Prostate gland (tissue), 2 donors: ENCODE measurements around the gene PLTP. TPM values are rescaled to one million over a fixed set of nuclear protein-coding genes. Genes with fewer than 3 reads are reported as not detected.

Source experiments
- DNase-seq: peaks from one replicate; pipeline ENCODE4 v3.0.0-alpha.2; 2019; ENCODE audit warnings: low spot score
- H3K27ac ChIP-seq, 2 donors: fragments of 200-600 bp; sonication (generic); 2 replicates each; pipeline ENCODE4 v1.5.1; 2017 to 2019
- H3K27me3 ChIP-seq: fragments of 200-600 bp; sonication (generic); replicated peaks from 2 replicates; pipeline ENCODE4 v1.5.1; 2019; ENCODE audit not compliant: insufficient read depth
- H3K36me3 ChIP-seq, 2 donors: fragments of 200-600 bp; sonication (generic); 1 replicate in 1 of 2; 2 replicates in 1 of 2; pipeline versions ENCODE4 v1.5.1 to v1.8.1; 2017 to 2019
- H3K4me1 ChIP-seq: fragments of 200-600 bp; sonication (generic); replicated peaks from 2 replicates; pipeline ENCODE4 v1.5.1; 2019
- H3K4me3 ChIP-seq, 2 donors: fragments of 200-600 bp; sonication (generic); 2 replicates each; pipeline ENCODE4 v1.5.1; 2017 to 2019
- H3K9me3 ChIP-seq: fragments of 200-600 bp; sonication (generic); 2 replicates; pipeline ENCODE4 v1.5.1; 2017
- POLR2A ChIP-seq: fragments of 450-650 bp; IDR thresholded peaks from one replicate; pipeline ENCODE4 v1.6.1; 2016; ENCODE audit warnings: antibody characterized with exemption, mild to moderate bottlenecking
- POLR2AphosphoS5 ChIP-seq: sonication (generic); formaldehyde crosslinking; IDR thresholded peaks from one replicate; pipeline ENCODE4 v1.6.1; 2017; ENCODE audit warnings: antibody characterized with exemption
- WGBS: methylation state at CpG from one replicate; pipeline ENCODE4 v1.1.5; 2018; 5-methylcytosine and 5-hydroxymethylcytosine counted together
- intact Hi-C: fragments of 100-400 bp; cut with DNase I; formaldehyde crosslinking; loops from one replicate; pipeline ENCODE4 v1.14.2; 2022
- total RNA-seq, 2 donors: library from RNA; depleted of rRNA; stranded (reverse); fragments of >200 nt; gene quantifications; one replicate each; pipeline ENCODE4 v1.1.0, GENCODE V29; 2016
- TF ChIP-seq, protein P1 (sequence below), 4 experiments: fragments of 200-600 bp in 2 of 4; fragments of 450-650 bp in 2 of 4; sonication (generic) in 2 of 4; IDR thresholded peaks; 1 replicate in 3 of 4; 2 replicates in 1 of 4; pipeline ENCODE4 v1.5.1; 2016 to 2019; ENCODE audit warnings: antibody characterized with exemption in 4 of 4, mild to moderate bottlenecking in 2 of 4, moderate library complexity in 2 of 4

The PLTP gene
- total RNA-seq, 2 donors from 2014 or later, result 29.4 to 101 TPM

GRCh38 chr20:45913116-45913515 is 1.2 kb upstream of the PLTP start:
- TF ChIP-seq POLR2AphosphoS5 (no peak), POLR2A (no peak)
- TF ChIP-seq, protein P1, sequence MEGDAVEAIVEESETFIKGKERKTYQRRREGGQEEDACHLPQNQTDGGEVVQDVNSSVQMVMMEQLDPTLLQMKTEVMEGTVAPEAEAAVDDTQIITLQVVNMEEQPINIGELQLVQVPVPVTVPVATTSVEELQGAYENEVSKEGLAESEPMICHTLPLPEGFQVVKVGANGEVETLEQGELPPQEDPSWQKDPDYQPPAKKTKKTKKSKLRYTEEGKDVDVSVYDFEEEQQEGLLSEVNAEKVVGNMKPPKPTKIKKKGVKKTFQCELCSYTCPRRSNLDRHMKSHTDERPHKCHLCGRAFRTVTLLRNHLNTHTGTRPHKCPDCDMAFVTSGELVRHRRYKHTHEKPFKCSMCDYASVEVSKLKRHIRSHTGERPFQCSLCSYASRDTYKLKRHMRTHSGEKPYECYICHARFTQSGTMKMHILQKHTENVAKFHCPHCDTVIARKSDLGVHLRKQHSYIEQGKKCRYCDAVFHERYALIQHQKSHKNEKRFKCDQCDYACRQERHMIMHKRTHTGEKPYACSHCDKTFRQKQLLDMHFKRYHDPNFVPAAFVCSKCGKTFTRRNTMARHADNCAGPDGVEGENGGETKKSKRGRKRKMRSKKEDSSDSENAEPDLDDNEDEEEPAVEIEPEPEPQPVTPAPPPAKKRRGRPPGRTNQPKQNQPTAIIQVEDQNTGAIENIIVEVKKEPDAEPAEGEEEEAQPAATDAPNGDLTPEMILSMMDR (IDR thresholded peaks at IDR 0.05), result no peak
- Histone ChIP-seq H3K27ac (no peak overlapping the region), H3K36me3 (no peaks in the 10 kb centered on the region), H3K4me1 (no peaks in the 10 kb centered on the region), H3K4me3 (no peak overlapping the region), H3K9me3 (no peaks in the 10 kb centered on the region), H3K27me3 (no peaks in the 10 kb centered on the region)
- WGBS, result 53% methylated on average over 5 of the region's 5 CpGs
- intact Hi-C loops, result no loop called here
- no peak for DNase-seq

- peak overlapping the region; percentile 29 to 32 for H3K4me3 ChIP-seq
- WGBS, result 8% methylated on average over 4 of the region's 4 CpGs
- TF ChIP-seq, protein P1 (IDR thresholded peaks at IDR 0.05), result no peak
- TF ChIP-seq POLR2A, result no peak
- no peak for TF ChIP-seq POLR2AphosphoS5
Measured at GRCh38 chr20:45912344-45912682, 358 bp upstream of the PLTP start.

DNA sequence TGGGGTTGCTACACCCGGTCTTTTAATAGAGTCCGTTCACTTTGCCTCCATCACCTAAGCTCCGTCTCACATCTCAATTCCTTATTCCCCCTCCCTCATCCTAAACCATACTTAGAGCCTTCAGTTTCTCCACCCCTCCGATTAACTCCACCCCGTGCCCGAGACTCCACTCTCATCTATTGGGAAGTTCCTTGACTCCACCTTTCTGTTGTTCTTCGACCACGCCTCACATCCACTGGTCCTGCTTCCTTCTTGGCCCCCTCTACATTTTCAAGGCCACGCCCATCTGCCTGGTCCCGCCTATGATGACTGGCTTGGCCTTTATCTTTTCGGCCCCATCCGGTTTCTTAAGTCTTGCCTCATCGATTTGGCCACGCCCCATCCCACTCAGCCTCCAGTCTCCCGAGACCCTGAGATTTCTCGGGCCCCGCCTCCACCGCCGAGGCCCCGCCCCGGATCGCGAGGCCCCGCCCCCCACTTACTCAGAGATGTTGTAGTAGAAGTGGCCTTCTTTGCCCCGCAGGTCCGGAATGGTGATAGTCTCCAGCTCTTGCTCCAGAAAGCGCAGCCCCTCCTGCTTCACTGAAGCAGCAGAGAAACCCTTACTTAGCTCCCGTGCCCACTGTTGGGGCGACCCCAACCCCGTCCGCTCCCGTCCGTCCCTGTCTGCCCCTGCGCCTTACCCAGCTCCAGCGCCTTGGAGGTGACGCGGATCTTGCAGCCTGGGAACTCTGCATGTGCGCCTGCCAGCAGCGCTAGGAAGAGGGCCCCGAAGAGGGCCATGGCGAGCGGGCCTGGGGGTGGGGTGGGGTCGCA is 1.1 kb downstream of the PLTP start:
- Histone ChIP-seq H3K9me3 (no peaks in the 10 kb centered on the region), H3K4me1 (no peaks in the 10 kb centered on the region), H3K36me3 (no peaks in the 10 kb centered on the region), H3K27ac (peak overlapping the region; percentile 60 to 65), H3K4me3 (peak overlapping the region; percentile 29 to 32), H3K27me3 (no peaks in the 10 kb centered on the region)
- peak; percentile 92 for DNase-seq
- intact Hi-C loops, result loop anchor here (2.0 kb wide), 1 partner anchor 62 kb away; the partner anchor contains the start of gene ZNF335
- WGBS, result 4% methylated on average over 43 of the region's 43 CpGs
- TF ChIP-seq, protein P1 (IDR thresholded peaks at IDR 0.05), result no peak
- TF ChIP-seq POLR2AphosphoS5, result peak; percentile 78
- TF ChIP-seq POLR2A, result peak; percentile 68

More at GRCh38 chr20:45912344-45912682, 358 bp upstream of the PLTP start:
- DNase-seq, result no peak
- H3K4me1 ChIP-seq, result no peaks in the 10 kb centered on the region
- intact Hi-C loops, result no loop called here
- H3K9me3 ChIP-seq, result no peaks in the 10 kb centered on the region
- no peaks in the 10 kb centered on the region for H3K36me3 ChIP-seq
- no peaks in the 10 kb centered on the region for H3K27me3 ChIP-seq
- H3K27ac ChIP-seq, result peak overlapping the region in 1 of 2 donors; percentile 65

- 89% methylated on average over 22 of the region's 22 CpGs for WGBS
- Histone ChIP-seq H3K4me3 (no peak overlapping the region), H3K9me3 (no peaks in the 10 kb centered on the region), H3K36me3 (no peaks in the 10 kb centered on the region), H3K4me1 (no peaks in the 10 kb centered on the region), H3K27ac (no peak overlapping the region), H3K27me3 (no peaks in the 10 kb centered on the region)
- TF ChIP-seq POLR2A (no peak), POLR2AphosphoS5 (no peak)
- TF ChIP-seq, protein P1 (IDR thresholded peaks at IDR 0.05), result no peak
- intact Hi-C loops, result loop anchor here (2.0 kb wide), 1 partner anchor 63 kb away; the partner anchor contains the start of gene ZNF335
- DNase-seq, result no peak
Measured at GRCh38 chr20:45909817-45910669, 1.9 kb downstream of the PLTP start.
